Measurements from ENCODE around the gene NRAS. TPM values are rescaled to one million over a fixed set of nuclear protein-coding genes. Genes with fewer than 3 reads are reported as not detected.

Gene NRAS
- total RNA-seq, 1 donor from 2014 or later = 12.8 TPM

DNA sequence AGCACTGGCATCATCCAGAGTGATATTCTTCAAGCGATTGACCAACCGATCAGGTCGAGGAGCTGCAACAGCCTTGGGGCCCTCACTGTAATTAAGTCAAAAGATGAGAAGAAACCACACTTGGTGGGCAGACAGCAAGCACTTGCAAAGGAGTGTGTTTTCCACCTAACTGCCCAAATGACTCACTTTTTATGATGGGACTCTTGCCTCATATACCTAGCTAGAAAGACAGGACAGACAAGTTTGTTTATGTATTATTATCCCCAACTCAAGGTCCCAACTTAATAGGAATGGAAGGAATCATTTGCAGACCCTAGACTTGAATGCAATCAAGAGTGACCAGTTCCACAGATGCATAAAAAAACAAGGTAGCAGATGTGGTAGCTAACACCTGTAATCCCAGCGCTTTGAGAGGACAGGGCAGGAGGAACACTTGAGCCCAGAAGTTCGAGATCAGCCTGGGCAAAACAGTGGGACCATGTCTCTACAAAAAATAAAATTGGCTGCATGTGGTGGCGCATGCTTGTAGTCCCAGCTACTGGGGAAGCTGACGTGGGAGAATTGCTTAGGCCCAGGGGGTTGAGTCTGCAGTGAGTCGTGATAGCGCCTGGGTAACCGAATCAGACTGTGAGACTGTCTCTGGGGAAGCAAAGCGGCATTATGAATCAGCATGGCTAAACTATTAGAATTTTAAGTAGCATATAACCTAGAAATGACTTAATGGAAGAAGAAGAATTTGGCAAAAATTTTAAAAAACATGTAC lies 2.3 kb upstream of the NRAS start:
- no peak overlapping the region for H3K27ac ChIP-seq
- H3K36me3 ChIP-seq = peaks cover 0 to 63% of the 10 kb centered on the region in 2 donors
- H3K27me3 ChIP-seq = no peaks in the 10 kb centered on the region
- no peak for TF ChIP-seq POLR2A (IDR thresholded peaks at IDR 0.05)
- TF ChIP-seq POLR2AphosphoS5 (IDR thresholded peaks at IDR 0.05; ENCODE audit: insufficient read depth in 1 of 2, low read depth in 1 of 2) = no peak
- TF ChIP-seq, protein P1, sequence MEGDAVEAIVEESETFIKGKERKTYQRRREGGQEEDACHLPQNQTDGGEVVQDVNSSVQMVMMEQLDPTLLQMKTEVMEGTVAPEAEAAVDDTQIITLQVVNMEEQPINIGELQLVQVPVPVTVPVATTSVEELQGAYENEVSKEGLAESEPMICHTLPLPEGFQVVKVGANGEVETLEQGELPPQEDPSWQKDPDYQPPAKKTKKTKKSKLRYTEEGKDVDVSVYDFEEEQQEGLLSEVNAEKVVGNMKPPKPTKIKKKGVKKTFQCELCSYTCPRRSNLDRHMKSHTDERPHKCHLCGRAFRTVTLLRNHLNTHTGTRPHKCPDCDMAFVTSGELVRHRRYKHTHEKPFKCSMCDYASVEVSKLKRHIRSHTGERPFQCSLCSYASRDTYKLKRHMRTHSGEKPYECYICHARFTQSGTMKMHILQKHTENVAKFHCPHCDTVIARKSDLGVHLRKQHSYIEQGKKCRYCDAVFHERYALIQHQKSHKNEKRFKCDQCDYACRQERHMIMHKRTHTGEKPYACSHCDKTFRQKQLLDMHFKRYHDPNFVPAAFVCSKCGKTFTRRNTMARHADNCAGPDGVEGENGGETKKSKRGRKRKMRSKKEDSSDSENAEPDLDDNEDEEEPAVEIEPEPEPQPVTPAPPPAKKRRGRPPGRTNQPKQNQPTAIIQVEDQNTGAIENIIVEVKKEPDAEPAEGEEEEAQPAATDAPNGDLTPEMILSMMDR (IDR thresholded peaks at IDR 0.05) = no peak
- intact Hi-C loops (cut with DNase I) = loop anchor here (5.0 kb wide), 1 partner anchor 137 kb away; the partner anchor contains the start of gene BCAS2
- no peak overlapping the region for H3K4me3 ChIP-seq
- no peak for DNase-seq (ENCODE audit: extremely low spot score in 2 of 2)
- H3K9me3 ChIP-seq = no peaks in the 10 kb centered on the region
- peaks cover 28% of the 10 kb centered on the region for H3K4me1 ChIP-seq

DNA sequence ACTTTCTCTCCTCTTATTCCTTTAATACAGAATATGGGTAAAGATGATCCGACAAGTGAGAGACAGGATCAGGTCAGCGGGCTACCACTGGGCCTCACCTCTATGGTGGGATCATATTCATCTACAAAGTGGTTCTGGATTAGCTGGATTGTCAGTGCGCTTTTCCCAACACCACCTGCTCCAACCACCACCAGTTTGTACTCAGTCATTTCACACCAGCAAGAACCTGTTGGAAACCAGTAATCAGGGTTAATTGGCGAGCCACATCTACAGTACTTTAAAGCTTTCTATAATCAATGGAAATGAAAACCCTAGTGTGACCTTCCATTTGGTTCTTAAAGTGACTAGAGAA lies 643 bp downstream of the NRAS start:
- Histone ChIP-seq H3K4me1 (peaks cover 34% of the 10 kb centered on the region), H3K36me3 (peaks cover 0 to 46% of the 10 kb centered on the region in 2 donors), H3K27me3 (no peaks in the 10 kb centered on the region), H3K9me3 (no peaks in the 10 kb centered on the region), H3K4me3 (peak overlapping the region; percentile 58 to 82), H3K27ac (peak overlapping the region; percentile 81)
- TF ChIP-seq POLR2AphosphoS5 (IDR thresholded peaks at IDR 0.05; ENCODE audit: insufficient read depth in 1 of 2, low read depth in 1 of 2) = no peak
- TF ChIP-seq, protein P1 (IDR thresholded peaks at IDR 0.05) = no peak
- TF ChIP-seq POLR2A (IDR thresholded peaks at IDR 0.05) = no peak
- no peak for DNase-seq (ENCODE audit: extremely low spot score in 2 of 2)
- intact Hi-C loops (cut with DNase I) = loop anchor here (5.0 kb wide), 1 partner anchor 134 kb away; the partner anchor contains the start of gene BCAS2

DNA sequence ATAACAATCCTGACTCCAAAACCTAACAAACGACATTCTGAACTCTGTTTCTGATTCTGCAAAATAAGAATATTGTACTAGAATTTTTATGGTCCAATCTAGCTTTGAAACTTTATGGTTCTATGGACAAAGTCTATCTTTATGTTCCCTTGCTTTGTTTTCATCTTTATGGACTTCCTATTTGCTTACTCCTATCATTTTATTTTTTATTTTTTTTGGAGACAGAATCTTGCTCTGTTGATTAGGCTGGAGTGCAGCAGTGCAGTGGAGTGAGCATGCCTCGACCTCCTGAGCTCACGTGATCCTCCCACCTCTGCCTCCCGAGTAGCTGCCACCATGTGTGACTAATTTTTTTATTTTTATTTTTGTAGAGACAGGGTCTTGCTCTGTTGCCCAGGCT lies 3.6 kb downstream of the NRAS start:
- peaks cover 0 to 43% of the 10 kb centered on the region in 2 donors for H3K36me3 ChIP-seq
- intact Hi-C loops (cut with DNase I) = no loop called here
- H3K4me1 ChIP-seq = peaks cover 34% of the 10 kb centered on the region
- H3K27ac ChIP-seq = no peak overlapping the region
- no peaks in the 10 kb centered on the region for H3K9me3 ChIP-seq
- no peaks in the 10 kb centered on the region for H3K27me3 ChIP-seq
- TF ChIP-seq, protein P1 (IDR thresholded peaks at IDR 0.05) = no peak
- TF ChIP-seq POLR2A (IDR thresholded peaks at IDR 0.05) (no peak), POLR2AphosphoS5 (IDR thresholded peaks at IDR 0.05; ENCODE audit: insufficient read depth in 1 of 2, low read depth in 1 of 2) (no peak)
- DNase-seq (ENCODE audit: extremely low spot score in 2 of 2) = no peak
- no peak overlapping the region for H3K4me3 ChIP-seq

- Histone ChIP-seq H3K27me3 (no peaks in the 10 kb centered on the region), H3K27ac (no peak overlapping the region), H3K4me1 (peaks cover 21% of the 10 kb centered on the region), H3K9me3 (no peaks in the 10 kb centered on the region), H3K36me3 (peaks cover 4 to 56% of the 10 kb centered on the region in 2 donors), H3K4me3 (no peak overlapping the region)
- TF ChIP-seq, protein P1 (IDR thresholded peaks at IDR 0.05) = no peak
- TF ChIP-seq POLR2A (IDR thresholded peaks at IDR 0.05) (no peak), POLR2AphosphoS5 (IDR thresholded peaks at IDR 0.05; ENCODE audit: insufficient read depth in 1 of 2, low read depth in 1 of 2) (no peak)
- intact Hi-C loops (cut with DNase I) = no loop called here
- no peak for DNase-seq (ENCODE audit: extremely low spot score in 2 of 2)
Measured at GRCh38 chr1:114710360-114710759, 6.2 kb downstream of the NRAS start.

DNA sequence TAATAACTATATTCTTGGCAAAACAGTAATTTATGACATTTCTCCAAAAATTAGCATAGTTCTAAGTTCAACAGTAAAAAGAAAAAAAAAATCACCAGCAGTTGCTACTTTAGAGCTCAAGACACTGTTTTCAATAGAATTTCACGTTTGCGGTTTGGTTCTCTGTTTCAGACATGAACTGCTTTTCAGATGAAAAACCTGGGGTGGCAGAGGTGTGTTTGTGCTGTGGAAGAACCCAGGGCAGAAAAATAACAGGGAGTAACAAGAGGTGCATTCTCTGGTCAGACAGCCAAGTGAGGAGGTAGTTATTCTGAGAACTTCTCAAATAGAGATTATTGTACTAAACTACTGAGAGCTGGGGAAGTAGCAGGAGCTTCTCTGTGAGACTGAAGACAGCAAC lies 9.0 kb downstream of the NRAS start:
- TF ChIP-seq POLR2A (IDR thresholded peaks at IDR 0.05) (no peak), POLR2AphosphoS5 (IDR thresholded peaks at IDR 0.05; ENCODE audit: insufficient read depth in 1 of 2, low read depth in 1 of 2) (no peak)
- TF ChIP-seq, protein P1 (IDR thresholded peaks at IDR 0.05) = no peak
- no peak for DNase-seq (ENCODE audit: extremely low spot score in 2 of 2)
- no peaks in the 10 kb centered on the region for H3K4me1 ChIP-seq
- intact Hi-C loops (cut with DNase I) = no loop called here
- no peaks in the 10 kb centered on the region for H3K9me3 ChIP-seq
- no peak overlapping the region for H3K27ac ChIP-seq
- H3K27me3 ChIP-seq = no peaks in the 10 kb centered on the region
- peaks cover 4 to 42% of the 10 kb centered on the region in 2 donors for H3K36me3 ChIP-seq
- H3K4me3 ChIP-seq = no peak overlapping the region
